Measurements from ENCODE around the gene TGM1.
A peak's percentile ranks its signal among the peaks of the same experiment; 100 is the strongest.
"Not testable (repeated sequence)": the region's sequence is repeated elsewhere in the genome, so short reads cannot be mapped to it uniquely, and the experiment has no call there.

TGM1 gene

DNA sequence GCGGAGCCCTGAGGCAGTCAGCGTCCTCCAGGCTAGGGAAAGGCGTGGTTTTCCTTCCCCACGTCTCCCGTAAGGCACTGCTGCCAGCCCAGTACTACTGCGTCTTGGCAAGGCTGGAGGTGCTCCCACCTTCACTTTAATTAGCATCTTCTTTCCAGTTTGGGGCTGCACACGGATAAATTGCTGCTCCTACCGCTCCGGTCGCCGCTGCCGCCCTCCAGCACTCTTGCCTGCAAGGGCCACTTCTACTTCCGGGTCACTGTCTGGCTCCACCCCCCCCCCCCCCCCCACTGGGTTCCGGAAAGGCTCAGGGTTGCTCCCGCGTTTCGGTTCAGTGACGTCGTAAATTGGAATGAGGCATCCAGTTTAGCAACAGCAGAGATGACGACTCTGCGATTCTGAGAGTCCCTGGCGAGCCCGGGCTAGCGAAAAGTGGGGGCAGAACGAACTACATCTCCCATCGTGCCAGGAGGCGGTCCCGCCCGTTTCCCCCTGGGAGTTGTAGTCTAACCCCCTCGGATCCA lies 30.8 kb downstream of the TGM1 start, which contains the start of gene NEDD8:
Gene NEDD8 (minus strand): TSS at position 247 of the 524 bp plus-strand sequence. CDS start 100 bp downstream, at position 147.
- peak; percentile 90 for DNase-seq

DNA sequence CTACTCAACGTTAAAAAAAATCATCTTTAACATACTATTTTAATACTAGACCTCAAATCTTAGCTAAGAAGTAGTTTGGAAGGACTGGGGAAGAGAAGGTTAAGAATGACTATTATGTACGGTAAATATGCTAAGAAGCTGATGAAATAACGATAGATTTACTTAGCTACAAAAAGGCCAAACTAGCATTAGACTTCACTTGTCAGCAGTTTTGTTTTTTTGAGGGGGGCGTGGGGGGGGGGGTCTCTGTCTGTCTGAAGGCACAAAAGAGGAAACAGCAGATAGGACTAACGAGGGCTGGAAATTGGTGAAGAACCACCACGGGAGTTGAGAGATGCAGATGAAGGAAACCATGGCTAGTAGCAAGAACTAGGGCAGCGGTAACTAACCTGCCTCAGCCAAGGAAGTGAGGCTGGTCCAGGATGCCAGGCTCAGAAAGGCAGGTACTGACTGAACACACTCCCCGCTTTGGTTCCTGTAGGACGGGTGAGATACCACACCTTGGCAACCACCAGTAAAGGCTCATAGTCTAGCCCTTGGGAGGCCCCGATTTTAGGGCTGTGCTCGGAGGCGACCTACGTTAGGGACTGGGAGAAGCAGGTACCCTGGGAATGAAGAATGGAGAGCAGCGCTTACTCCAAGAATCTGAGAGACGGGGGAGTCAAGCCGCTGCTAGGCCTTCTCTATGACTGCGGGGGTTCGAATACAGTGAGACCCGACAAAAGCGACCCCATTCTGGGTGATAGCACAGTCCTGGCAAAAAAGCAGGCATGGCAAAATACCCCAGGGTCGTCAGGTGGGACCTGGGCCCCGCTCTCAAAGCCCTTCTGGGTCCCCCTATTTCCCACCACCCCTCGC lies 31.5 kb downstream of the TGM1 start:
- peak in 1 of 2 donors; percentile 37 for DNase-seq

DNA sequence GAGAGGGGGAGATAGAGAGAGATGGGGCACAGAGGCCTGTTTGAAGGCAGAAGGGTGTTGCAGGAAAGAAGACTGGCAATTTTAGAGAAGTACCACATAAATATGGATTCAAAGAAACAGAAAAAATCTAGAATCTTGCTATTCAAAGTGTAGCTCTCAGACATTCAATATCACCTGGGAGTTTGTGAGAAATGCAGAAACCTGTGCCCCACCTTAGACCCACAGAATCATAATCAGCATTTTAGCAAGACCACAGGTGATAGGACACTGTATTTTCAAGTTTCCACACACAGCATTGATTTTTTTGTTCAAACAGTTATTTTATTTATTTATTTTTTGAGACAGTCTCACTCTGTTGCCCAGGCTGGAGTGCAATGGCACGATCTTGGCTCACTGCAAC lies 34.1 kb downstream of the TGM1 start:
- no peak for DNase-seq

GRCh38 chr14:24226473-24226872 lies 36.5 kb downstream of the TGM1 start:
- no peak for DNase-seq

- DNase-seq, result no peak
These were observed 38.3 kb downstream of the TGM1 start for GRCh38 chr14:24224618-24225071.

GRCh38 chr14:24222987-24223386 lies 40.0 kb downstream of the TGM1 start:
- DNase-seq, result not testable (repeated sequence)

GRCh38 chr14:24219521-24219920 lies 43.5 kb downstream of the TGM1 start:
- no peak for DNase-seq

GRCh38 chr14:24219080-24219479 lies 43.9 kb downstream of the TGM1 start:
- no peak for DNase-seq

DNA sequence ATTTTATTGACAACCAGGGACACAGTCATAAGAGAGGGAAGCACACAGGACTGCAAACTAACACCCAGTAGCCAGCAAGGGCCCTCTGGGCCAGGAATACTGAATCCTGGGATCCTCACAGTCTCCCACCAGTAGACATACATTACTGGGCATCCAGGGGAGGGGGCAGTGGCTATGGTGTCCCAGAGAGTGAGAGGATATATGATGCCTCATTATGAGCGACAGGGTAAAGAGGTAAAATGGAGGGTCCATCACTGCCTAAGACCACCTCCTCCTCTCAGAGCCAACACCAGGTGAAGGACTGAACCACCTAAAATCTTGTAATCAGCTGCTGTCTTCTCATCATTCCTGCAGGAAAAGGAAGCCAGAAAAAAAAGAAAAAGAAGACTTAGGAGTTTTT lies 46.1 kb downstream of the TGM1 start:
- not testable (repeated sequence) for DNase-seq

DNA sequence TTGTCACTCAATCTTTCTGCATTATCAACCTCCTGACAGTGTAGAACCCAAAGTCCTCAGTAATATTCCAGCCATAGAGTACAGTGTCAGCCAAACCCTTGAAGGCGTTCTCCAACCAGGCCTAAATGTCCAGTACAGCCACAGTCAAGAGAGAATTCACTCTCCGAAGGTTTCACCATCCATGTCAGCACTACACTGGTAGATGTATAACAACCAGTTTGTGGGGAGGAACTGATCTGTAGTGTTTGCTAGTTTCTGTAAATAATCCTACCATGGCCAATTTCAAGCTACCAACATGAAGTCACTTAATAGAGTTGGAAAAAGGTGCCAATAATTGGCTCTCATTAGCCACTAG lies 46.7 kb downstream of the TGM1 start:
- DNase-seq, result no peak

DNA sequence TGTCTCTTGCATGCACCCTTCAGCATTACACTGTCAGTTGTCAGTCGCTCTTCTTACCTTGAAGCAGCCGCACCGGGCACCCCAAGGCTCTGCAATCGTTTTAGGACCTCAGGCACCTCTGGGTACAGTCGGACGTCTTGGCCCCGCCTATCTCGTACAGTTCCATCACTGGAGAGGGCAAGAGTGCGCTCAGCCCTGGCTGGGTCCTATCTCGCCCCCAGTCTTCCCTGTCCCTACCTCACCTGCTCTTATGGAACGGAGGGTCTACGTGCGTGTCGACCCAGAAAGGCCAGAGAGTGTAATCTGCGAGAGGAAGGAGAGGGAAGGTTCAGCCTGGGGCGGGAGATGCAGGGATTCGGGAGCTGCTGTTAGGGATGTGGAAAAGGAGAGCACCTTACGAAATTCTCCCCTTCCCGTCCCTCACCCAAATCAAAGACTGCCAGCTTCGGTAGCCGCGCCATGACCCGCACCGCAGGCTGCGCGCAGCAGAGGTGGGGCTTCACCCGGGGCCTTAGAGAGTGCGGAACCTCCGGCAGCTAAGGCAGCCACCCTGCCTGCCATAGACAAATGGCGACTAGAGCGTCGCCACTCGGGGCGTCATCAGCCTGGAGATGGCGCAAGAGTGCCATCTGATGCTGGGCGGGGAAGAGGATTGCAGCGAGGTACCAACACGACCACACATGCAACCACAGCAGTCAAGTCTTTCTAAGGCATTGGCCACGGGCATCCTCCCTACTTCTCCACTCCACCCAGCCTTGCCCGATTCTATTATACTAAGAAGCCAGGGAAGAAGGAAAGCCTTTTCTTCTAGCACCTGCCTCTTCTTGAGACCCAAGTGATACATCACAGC lies 47.3 kb downstream of the TGM1 start, which contains the start of gene MDP1:
Gene MDP1 (minus strand): TSS at position 572 of the 850 bp plus-strand sequence. CDS start 111 bp downstream, at position 461.
- DNase-seq, result peak; percentile 90 to 92

DNA sequence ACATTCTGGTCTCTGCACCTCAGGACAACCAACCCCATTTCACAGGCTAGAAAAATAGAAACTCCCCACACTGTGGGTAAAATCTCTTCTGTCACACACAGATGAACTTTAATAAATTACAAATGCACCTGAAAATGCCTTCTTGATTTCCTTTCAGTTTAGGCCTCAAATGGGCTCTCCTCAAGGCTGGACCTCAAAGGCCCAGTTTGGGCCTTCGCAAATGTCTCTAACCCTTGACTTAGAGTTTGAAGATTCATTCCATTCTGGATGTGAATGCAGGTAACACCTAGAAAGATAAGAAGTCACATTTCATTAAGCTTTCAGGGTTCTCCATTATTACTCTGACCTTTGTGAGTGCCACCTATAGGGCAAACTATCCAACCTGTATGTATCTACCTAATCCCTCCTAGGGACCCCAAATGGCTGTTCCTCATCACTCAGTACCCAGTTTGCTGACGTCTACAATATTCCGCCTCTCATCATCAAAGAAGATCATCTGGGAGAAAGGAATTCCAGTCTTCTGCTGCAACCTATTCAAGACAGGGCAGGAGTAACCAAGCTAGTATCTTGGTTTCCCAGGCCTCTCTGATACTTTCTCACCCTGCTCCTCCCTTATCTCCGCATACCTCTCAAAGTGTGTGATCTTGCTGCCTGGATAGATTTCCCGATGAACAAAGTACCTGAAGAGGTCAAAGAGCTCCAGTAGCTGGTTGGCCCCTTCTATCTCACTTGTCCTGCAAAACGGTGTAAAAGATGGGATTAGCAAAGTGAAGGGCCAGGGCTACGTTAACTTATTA lies 48.9 kb downstream of the TGM1 start:
- no peak for DNase-seq

DNA sequence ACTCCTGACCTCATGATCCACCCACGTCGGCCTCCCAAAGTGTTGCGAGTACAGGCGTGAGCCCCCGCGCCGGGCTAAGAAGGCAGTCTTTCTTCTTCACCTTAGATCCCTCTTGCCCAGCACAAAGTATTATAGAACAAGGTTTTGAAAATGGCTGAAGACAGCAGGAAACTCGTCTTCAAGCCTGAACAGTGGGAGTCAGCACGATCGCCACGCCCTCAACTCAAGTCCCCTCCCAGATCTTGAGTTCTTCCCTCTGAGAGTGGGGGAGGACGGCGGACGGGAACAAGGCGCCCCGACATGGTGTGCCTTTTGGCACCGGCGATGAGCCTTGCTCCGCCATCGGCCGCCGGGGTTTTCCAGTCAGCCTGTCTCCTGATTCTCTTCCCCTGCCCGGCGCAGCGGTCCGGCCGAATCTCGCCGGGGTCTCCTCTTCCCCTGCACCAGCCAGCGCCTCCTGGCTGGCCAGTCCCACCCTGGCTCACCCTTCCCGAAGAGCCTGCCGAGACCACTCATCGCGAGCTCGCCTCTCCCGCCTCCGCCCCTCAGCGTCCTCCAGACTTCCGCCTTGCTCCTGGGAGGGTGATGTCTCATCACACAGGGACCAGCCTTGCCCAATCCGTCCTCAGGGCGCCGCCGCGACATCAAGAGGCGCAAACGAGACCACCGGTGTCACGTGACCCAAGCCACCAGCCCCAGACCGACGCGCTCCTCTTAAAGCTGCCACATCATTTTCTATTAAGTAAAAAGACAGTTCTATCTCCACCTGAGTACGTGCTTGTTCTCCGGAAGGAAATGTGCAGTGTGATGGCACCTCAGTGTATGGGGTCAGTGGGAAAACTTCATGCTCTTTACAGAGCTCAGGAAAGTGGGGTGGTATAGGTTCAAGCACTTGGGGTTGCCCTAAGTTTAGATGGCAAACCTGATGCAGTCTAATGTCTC lies 49.8 kb downstream of the TGM1 start, which contains the start of gene CHMP4A:
Gene CHMP4A (minus strand): TSS at position 565 of the 942 bp plus-strand sequence. CDS start 49 bp downstream, at position 516.
- peak; percentile 97 for DNase-seq

DNA sequence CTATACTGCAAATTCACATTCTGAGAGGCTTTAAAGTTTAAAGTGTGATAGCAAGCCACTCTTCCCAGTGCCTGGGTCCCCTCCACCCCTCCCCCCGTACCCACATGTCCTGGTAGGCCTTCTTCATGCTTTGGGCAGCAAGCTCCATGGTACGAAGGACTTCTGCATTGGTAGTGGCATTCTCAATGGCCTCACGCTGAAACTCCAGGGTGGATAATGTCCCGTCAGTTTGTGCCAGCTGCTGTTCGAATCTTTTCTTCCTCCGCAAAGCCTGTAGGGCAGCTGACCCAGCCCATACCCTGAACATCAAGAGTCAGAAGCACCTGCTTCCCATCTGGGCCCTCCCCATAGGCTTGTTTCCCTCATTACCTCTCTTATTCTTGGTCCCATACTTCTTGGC lies 51.7 kb downstream of the TGM1 start:
- no peak for DNase-seq

GRCh38 chr14:24207625-24208024 lies 55.4 kb downstream of the TGM1 start:
- no peak for DNase-seq

- DNase-seq, result no peak
These were observed 55.8 kb downstream of the TGM1 start for GRCh38 chr14:24207104-24207551.

GRCh38 chr14:24206260-24207103 lies 56.5 kb downstream of the TGM1 start:
- DNase-seq, result no peak

DNA sequence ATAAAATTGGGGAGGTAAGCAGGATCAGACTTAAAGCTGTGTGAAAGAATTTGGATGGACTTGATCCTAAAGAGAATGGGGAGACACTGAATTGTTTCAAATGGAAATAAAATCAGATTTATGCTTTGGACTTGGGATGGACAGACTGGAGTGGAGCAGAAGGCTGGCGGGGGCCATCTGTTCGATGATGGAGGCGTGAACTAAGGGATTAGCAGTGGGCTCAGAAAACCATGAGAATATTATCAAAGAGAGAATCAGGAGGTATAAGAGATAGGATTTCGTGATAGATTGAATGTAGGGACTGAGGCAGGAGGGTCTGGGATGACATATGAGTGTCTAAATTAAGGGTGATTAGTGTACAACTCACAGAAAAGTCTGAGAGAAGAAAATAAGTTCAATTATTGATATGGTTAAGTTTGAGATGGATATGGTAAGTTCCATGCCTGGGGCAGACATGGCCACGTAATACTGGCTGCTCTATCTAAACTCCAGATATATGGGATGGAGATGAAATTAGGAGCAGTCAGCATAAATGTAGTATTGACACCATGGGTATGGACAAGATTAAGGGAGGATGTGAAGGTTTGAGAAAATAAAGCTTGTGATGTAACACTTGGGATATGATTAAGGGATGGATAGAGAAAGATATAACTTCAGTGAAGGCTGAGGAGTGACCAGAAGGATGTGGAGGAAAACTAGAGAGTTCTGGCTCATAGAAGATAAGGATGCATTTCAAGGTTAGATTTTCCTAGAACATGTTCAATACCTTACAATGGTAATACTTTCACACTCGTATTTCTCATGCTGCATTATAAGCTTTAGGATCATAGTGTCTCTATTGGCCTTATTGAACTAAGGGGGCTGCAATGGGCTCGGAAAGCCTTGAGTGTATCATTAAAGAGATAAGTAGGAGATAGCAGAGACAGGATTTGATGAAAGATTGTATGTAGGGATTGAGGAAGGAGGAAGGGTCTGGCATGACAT lies 58.5 kb downstream of the TGM1 start:
- no peak for DNase-seq

Measured in CD4-positive, alpha-beta T cell treated with Interferon alpha-2 for 1 hour (primary cell).